HTERT RPE-1 (cell line): Measurements from ENCODE around the gene FGD3.

Experiments used
- in situ Hi-C: fragments of 300-500 bp; cut with MboI; formaldehyde crosslinking; loops from 4 replicates; pipeline ENCODE4 v1.14.3; 2020; ENCODE audit warnings: low sequenced_read_pairs

Gene FGD3

DNA sequence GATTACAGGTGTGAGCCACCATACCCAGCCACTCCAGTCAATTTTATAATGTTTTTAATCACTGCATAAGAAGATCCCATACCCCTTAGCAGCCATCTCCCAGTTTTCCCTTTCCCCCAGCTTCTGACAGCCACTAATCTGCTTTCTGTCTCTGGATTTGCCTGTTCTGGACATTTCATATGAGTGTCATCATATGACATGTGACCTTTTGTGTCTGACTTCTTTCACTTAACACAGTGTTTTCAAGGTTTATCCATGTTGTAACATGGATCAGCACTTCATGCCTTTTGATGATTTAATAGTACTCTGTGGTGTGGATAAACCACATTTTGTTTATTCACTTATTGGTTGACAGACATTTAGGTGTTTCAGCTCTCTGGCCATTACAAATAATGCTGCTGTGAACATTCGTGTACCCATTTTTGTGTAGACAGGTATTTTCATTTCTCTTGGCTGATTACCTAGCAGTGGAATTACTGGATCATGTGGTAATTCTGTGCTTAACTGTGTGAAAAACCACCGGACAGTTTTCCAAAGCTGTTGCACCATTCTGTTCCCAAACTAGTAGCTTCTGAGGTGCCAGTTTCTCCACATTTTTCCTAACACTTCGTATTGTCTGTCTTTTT, 119.8 kb downstream of the FGD3 start:
- in situ Hi-C loops, result no loop called here

DNA sequence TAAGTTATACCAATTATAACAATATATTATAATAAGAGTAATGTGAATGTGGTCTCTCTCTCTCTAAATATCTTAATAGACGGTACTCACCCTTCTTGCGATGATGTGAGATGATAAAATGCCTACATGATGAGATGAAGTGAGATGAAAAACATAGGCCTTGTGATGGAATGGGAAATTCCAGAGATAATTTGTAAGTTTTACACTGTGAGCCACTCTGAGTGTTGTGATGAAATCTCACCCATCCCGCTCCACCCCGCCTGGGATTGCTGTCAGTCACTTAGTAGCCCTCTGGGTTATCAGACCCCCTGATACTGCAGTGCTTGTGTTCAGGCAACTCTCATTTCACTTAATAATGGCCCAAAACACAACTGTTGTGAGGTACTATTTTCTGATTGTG, 121.6 kb downstream of the FGD3 start:
- in situ Hi-C loops, result no loop called here

DNA sequence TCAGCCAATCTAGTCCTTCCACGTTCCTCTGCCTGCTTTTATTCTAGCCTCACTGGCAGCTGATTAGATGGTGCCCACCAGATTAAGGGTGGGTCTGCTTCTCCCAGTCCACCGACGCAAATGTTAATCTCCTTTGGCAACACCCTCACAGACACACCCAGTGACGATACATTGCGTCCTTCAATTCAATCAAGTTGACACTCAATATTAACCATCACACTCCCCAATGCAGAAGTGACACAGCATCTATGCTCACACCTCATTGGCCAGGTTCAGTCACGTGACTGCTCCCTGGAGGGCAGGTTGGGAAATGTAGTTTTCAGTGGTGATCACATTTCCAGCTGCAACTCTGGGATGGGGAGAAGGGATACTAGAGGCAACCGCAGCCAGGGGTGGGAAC, 124.1 kb downstream of the FGD3 start:
- in situ Hi-C loops, result no loop called here

DNA sequence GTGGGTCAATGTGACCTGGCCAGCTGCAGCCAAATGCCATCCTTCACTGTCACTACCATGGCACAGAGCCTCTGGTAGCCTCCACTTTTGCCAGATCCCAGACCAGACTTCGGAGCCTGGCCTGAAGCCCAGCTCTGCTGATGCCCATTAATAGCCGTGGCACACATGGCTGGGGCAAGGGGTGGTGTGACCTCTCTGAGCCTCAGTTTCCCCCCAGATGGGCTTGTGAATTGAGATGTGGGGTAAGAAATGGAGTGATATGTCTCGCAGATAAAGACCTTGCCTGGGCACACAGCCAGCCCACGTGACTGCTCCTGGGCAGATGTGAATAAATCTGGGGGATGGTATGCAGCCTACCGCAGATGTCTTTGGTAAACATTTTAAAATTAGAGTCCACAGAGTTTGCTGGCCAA, 125.1 kb downstream of the FGD3 start:
- in situ Hi-C loops, result no loop called here

DNA sequence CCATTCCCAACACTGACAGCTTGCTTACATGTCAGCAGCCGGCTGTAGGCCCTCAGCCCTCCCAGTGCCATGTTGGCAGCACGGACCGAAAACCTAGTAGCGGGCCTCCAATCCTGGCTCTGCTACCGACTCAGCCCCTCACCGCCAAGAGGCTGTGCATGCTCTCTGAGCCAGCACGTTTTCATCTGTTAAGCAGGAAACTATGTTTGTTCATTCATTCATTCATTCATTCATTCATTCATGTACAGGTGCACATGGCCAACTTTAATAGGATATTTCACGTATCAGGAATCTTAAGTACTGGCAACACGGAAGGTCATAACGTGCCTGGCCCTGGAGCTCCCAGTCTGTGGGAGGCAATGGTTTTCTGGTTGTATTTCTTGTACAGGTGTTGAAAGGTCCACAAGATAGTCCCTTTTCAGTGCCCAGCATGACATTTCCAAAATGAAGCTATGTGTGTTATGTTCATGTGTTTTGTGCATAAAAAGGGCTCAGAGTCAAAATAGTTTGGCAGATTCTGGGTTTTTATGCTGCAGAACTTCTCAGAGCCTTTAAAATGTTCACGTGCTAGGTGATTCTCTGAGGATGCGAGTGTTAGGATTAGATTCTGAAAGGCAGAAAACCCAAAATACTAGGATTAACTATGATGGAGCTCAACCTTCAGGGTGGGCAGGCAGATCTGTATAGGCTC, 128.9 kb downstream of the FGD3 start:
- in situ Hi-C loops, result no loop called here

DNA sequence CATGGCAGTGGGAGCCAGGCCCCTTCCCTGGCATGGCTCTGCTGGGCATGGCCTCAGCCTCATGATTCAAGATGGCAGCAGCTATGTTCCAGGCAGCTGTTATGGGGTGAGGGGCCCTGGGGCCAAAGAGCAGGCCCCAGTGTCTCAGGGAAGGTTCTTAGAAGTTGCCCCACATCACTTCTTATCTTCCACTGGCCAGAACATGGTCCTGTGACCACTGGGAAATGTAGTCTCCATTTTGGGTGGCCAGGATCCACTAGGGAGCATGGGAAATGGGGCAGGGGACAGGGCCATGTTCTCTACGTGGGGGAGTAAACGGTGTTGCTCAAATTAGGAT, 129.4 kb downstream of the FGD3 start:
- in situ Hi-C loops, result no loop called here

DNA sequence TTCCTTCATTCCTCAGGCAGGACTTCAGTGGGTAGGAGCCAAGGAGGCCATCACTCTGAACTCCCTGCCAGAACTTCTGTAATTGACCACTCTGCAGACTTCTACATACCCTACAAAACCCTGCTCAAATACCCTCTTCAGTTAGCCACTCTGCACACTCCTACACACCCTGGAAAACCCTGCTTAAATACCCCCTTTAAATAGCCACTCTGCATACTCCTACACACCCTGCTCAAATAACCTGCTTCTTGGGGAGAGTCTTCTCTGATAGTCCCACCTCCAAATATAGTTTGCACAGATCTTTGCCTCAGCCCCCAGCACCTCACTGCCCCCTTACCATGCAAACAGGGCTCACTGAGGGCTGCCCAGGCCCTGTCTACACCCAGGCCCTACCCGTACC, 130.0 kb downstream of the FGD3 start:
- in situ Hi-C loops, result no loop called here

DNA sequence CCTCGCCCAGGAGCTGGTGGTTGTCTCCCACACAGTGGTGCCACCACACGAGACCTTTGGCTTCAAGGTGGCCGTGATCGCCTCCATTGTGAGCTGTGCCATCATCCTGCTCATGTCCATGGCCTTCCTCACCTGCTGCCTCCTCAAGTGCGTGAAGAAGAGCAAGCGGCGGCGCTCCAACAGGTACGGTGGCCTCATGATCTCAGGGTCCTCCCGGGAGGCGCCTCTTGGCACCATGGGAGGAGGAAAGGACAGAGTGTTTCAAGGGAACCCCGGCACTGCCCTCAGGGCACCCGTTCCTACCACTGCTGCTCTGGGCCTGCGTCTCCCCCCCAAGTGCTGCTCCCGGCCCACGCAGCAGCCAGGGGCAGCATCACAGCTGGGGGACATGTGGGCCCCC, 130.5 kb downstream of the FGD3 start:
- in situ Hi-C loops, result no loop called here

DNA sequence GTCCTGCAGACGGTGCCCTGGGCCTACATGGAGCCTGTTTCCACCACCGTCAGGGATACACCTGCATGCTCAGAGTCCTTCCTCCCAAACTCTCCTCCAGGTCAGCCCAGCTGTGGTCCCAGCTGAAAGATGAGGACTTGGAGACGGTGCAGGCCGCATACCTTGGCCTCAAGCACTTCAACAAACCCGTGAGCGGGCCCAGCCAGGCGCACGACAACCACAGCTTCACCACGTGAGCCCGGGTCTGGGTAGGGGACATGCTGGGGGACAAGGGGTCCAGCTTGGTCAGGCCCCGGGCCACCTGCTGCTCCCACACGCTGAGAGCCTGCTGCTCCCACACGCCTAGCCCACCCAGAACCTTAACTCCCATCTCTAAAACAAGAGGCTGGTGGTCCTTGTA, 132.0 kb downstream of the FGD3 start:
- in situ Hi-C loops, result no loop called here

DNA sequence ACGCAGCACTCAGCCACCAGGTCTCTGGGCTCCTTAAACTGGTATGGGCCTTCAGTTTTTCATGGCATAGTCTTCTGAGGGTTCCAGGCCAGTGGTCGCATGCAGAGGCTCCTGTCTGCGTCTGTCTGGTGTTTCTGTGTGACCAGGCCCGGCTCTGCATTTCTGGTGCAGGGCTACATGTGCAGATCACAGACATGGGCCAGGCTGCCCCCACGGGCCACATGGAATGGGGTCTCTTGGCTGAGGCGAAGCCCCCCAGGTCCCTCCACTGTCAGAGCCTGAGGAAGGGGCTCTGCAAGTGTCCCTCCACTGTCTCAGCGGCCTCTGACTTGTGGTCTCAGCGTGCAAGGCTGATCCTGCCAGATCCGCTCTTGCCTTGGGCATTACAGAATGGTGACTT, 133.1 kb downstream of the FGD3 start:
- in situ Hi-C loops, result no loop called here

DNA sequence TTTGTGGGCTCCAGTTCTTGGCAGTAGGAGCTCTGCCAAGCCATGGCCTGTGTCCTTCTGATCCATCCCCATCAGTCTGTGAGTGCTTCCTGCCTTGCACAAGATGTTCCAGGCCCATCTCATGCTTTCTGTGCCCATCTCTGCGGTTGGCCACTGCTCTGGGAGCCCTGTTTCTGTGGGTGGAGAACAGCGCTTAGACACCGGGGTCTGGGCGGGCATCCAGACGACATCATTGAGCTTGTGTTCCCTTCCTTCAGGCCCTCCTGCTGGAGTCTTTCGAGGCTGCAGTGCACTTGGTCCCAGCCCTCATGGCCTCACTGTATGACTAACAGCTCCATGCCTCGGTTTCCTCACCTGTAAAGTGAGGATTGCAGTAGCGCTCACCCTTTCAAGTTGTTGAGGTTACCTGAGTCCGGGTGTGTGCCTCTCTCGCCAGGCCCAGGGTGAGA, 133.8 kb downstream of the FGD3 start:
- in situ Hi-C loops, result no loop called here

DNA sequence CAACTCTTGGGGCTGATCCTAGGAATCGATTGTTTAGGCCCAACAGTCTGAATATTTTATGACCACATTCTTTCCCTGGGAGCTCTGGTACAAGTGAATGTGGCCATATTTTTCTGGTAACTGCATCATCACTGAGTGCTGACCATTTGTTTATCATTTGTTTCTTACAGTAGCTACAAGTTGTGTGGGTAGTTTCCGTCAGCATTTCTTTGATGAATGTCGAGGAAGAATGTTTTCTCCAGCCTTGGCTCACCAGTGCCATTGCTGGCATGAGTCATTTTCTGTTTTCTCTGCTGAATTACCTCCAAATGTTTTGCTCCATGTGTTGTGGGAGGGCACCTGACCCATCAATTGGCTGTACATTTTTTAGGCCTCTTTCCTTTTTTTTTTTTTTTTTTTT, 134.6 kb downstream of the FGD3 start:
- in situ Hi-C loops, result no loop called here

DNA sequence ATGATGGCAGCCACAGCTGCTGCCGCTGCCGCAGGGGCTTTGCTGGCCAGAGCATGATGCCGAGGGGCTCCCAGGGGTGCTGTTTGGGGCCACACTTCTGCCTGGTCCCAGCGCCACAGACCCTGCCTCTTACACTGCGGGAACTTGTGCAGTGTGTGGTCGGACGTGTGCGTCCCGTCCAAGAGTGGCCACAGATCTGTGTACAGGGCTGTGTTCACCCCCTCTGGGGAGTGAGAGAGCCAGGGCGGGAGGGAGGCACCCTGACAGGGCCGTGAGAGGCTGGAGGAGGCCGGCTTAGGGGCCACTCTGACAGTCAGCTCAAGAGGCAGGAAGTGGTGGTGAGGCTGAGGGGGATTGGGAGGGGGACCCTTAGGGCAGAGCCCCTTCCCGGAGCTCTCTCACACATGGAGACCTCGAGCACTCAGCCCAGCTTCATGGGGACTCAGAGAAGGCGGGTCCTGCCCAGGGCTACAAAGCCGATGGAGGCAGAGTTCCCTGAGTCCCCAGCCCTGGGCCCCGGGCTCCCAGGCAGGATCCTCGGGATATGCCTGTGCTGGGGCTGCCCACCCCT, 135.6 kb downstream of the FGD3 start:
- in situ Hi-C loops, result no loop called here

DNA sequence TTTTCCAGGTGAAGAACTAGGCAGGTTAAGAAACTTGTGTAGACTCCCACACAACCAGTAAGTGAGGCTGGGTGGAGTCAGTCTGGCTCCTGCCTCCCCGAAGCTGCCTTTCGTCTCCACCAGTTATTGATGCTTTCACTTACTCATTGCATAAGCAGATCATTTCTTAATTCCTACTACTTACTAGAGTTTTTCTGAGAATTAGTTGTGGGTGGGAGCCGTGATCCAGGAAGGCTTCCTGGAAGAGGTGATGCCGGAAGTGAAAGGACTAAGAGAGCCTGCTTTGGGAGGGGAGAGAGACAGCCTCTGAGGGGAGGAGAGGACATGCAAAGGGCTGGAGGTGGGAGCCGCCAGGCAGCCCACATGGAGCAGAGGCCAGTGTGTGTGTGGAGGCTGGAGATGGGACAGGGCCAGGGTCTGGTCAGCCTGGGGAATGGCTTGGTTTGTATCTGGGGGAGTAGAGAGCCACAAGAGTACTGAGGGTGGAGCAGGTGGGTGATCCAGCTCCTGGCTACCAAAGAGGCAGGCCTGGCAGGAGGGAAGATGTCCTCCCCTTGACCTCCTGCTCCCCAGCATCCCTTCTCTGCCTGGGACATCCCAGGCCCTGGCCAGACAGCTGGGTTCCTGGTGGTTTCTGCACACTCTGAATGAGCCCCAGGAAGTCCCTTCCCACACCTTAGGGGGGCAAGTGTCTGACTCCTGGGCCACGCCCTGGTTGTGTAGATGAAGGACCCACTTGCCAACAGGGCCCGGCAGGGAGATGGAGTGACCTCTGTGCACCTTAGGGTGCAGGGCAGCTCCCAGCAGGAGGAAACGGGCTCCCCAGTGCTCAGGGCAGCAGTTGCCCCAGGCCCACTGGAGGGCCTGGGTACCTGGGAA, 136.5 kb downstream of the FGD3 start:
- in situ Hi-C loops, result no loop called here

DNA sequence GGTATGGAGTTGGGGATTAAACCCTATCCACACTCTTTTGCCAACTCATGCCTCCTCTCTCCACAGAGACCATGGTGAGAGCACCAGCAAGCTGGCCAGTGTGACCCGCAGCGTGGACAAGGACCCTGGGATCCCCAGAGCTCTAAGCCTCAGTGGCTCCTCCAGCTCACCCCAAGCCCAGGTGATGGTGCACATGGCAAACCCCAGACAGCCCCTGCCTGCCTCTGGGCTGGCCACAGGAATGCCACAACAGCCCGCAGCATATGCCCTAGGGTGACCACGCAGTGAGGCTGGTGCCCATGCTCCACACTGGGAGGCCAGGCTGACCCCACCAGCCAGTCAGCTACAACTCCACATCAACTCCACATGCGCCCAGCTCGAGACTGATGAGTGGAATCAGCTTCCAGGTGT, 137.2 kb downstream of the FGD3 start:
- in situ Hi-C loops, result no loop called here

DNA sequence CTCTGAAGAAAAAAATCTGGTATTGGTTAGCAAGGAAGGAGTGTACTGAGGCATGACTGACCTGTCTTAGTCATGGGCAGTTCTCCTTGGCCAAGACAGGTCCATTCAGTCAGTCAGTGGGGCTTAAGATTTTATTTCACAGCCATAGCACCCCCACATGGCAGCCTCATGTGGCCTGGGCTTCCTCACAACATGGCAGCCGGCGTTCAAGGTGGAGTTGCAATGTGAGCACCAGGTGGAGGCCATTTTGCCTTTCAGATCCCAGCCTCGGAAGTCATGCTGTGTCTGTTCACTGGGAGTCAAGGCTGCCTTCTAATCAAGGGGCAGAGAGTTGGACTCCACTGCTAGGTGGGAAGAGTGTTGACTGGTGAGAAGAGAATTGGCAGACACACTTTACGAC, 138.4 kb downstream of the FGD3 start:
- in situ Hi-C loops, result no loop called here
